ENCODE results near the gene PIGR. TPM values are rescaled to one million over a fixed set of nuclear protein-coding genes. Genes with fewer than 3 reads are reported as not detected.
A peak's percentile ranks its signal among the peaks of the same experiment; 100 is the strongest.

Gene PIGR
- 0.03 TPM in 1 of 2 replicates, not detected in the other for total RNA-seq (2014; rRNA removed; shearing (Covaris generic))

- Histone ChIP-seq H3K4me3 (ENCODE audit: insufficient read depth, low read depth, low read length) (no peak within 1 kb of the TSS), H3K27me3 (ENCODE audit: control insufficient read depth, insufficient read depth, low read length) (no peaks in the 10 kb centered on the region; the same call in 1 of the 2 replicates), H3K36me3 (replicated peaks; ENCODE audit: control insufficient read depth, insufficient read depth, low read length) (no peaks in the 10 kb centered on the region)
- no peak for DNase-seq
Measured at GRCh38 chr1:206946261-206946660, at the start of gene PIGR. TSS of gene PIGR (minus strand) at chr1:206946466. CDS start at chr1:206940531, 5,935 bp downstream.

DNA sequence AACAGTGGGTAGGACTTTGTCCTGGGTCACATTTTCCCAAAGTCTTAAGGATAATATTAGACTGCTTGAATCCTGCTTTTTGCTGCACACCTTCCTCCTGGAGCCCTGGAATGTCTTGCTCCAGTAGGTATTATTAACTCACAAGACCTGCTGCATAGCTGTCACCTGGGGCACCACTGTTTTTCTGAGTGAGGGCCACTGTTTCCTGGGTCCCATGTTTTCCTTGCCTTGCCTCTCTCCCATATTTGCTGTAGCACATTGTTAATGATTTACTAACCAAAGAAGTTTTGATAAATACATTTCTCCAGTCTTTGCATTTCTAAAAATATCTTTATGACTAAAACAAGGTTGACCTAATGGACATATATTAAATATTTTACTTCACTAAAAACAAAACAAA lies 46.5 kb upstream of the PIGR start:
- Histone ChIP-seq H3K27me3 (ENCODE audit: control insufficient read depth, insufficient read depth, low read length) (no peaks in the 10 kb centered on the region), H3K4me3 (ENCODE audit: insufficient read depth, low read depth, low read length) (no peak overlapping the region), H3K36me3 (replicated peaks; ENCODE audit: control insufficient read depth, insufficient read depth, low read length) (no peaks in the 10 kb centered on the region)
- no peak for DNase-seq

DNA sequence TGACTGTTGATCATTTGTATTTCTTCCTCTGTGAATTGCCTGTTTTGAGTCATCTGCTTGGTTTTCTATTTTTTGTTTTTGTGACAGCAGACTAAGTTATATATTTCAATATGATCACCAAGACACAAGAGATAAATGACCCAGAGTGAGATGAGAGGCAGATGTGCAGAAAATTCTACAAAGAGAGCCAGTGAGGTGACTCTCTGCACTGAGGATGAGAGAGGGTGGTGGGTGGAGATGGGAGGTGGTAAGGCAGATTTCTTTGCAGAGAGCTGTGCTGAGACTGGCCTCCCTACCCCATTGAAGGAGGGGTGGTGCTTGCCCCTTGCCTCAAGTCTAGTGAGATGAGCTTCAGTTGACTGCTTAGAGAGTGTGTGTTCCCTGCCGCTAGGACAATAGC lies 41.6 kb upstream of the PIGR start:
- no peaks in the 10 kb centered on the region; the same call in 1 of the 2 replicates for H3K27me3 ChIP-seq (ENCODE audit: control insufficient read depth, insufficient read depth, low read length)
- DNase-seq: no peak
- H3K4me3 ChIP-seq (ENCODE audit: insufficient read depth, low read depth, low read length): no peak overlapping the region

DNA sequence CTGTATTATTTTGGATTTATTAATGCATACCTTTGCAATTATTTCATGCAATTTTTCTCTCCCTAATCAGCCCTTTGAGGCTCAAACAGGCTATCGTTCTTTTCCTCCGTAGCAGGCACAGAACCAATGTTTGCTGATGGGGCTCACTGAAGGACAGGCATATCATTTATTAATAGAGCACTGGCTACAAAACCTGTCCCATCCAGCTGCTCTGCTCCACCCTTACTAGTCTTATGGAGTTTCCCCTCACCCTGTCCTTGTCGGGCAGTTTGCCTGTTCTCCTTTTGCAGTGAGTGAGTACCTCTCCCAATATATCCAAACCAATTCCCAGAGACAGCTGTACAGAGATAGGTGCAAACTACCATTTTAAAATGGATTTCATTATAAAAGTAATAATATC lies 40.6 kb upstream of the PIGR start:
- no peak for DNase-seq
- no peak overlapping the region for H3K4me3 ChIP-seq (ENCODE audit: insufficient read depth, low read depth, low read length)
- no peaks in the 10 kb centered on the region; the same call in 1 of the 2 replicates for H3K27me3 ChIP-seq (ENCODE audit: control insufficient read depth, insufficient read depth, low read length)
- H3K36me3 ChIP-seq (replicated peaks; ENCODE audit: control insufficient read depth, insufficient read depth, low read length): no peaks in the 10 kb centered on the region

More for the DNA sequence above, 41.6 kb upstream of the PIGR start:
- H3K36me3 ChIP-seq (replicated peaks; ENCODE audit: control insufficient read depth, insufficient read depth, low read length): no peaks in the 10 kb centered on the region

GRCh38 chr1:206986402-206986801 lies 40.1 kb upstream of the PIGR start:
- Histone ChIP-seq H3K27me3 (ENCODE audit: control insufficient read depth, insufficient read depth, low read length) (no peaks in the 10 kb centered on the region; the same call in 1 of the 2 replicates), H3K4me3 (ENCODE audit: insufficient read depth, low read depth, low read length) (no peak overlapping the region), H3K36me3 (replicated peaks; ENCODE audit: control insufficient read depth, insufficient read depth, low read length) (no peaks in the 10 kb centered on the region)
- no peak for DNase-seq

GRCh38 chr1:206985162-206985749 lies 39.0 kb upstream of the PIGR start:
- no peaks in the 10 kb centered on the region for H3K36me3 ChIP-seq (replicated peaks; ENCODE audit: control insufficient read depth, insufficient read depth, low read length)
- H3K27me3 ChIP-seq (ENCODE audit: control insufficient read depth, insufficient read depth, low read length): no peaks in the 10 kb centered on the region; the same call in 1 of the 2 replicates
- DNase-seq: peak; percentile 20
- H3K4me3 ChIP-seq (ENCODE audit: insufficient read depth, low read depth, low read length): no peak overlapping the region

- H3K36me3 ChIP-seq (replicated peaks; ENCODE audit: control insufficient read depth, insufficient read depth, low read length): no peaks in the 10 kb centered on the region
- peak; percentile 46 for DNase-seq
- H3K27me3 ChIP-seq (ENCODE audit: control insufficient read depth, insufficient read depth, low read length): no peaks in the 10 kb centered on the region; the same call in 1 of the 2 replicates
- H3K4me3 ChIP-seq (ENCODE audit: insufficient read depth, low read depth, low read length): no peak overlapping the region
Measured at GRCh38 chr1:206982216-206982615, 36.0 kb upstream of the PIGR start.

DNA sequence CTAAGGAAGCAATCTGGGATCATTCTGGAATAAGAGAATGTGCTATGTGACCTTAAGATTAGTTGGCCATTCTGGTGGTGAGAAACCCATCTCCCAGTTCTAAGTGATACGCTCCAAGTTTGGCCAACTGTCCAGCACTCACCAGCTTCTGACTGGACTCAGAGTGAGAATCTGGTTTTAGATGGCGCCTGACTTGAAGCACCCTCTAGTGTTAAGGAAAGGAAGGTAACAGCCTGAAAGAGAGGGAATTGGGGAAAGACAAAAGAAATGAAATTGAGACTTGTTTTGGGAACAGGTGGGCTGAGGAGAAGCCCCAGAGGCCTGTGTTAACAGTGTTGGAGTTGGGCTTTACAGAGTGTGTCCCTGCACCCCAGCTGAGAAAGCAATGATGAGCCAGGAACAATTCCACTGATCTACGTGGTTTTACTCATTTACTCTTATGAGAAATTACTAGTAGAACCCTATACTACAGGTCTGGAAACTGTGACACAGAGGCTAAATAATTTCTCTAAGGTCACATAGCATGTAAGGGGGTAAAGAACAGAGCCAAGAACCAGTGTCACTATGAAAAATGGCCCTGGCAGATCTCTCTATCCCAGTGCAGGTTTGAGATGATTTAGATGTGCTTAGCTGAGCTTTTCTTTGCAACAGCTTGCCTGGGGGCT lies 33.2 kb upstream of the PIGR start:
- no peak for DNase-seq
- H3K27me3 ChIP-seq (ENCODE audit: control insufficient read depth, insufficient read depth, low read length): no peaks in the 10 kb centered on the region; the same call in 1 of the 2 replicates
- no peak overlapping the region for H3K4me3 ChIP-seq (ENCODE audit: insufficient read depth, low read depth, low read length)
- no peaks in the 10 kb centered on the region for H3K36me3 ChIP-seq (replicated peaks; ENCODE audit: control insufficient read depth, insufficient read depth, low read length)

DNA sequence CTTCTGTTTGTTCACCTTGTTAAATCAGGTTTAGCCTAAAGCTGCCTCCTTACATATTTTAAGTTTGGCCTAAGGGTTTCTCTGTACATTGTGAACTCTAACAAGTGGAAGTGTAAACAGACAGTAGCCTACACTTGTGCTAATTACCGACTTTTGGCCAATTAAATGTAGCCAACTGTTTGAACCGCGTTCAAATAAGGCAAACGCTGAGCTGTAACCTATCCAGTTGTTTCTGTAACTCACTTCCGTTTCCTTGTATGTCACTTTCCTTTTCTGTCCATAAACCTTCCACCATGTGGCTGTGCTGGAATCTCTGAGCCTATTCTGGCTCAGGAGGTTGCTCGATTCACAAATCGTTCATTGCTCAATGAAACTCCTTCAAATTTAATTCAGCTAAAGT lies 32.0 kb upstream of the PIGR start:
- no peak for DNase-seq
- H3K36me3 ChIP-seq (replicated peaks; ENCODE audit: control insufficient read depth, insufficient read depth, low read length): no peaks in the 10 kb centered on the region
- H3K4me3 ChIP-seq (ENCODE audit: insufficient read depth, low read depth, low read length): no peak overlapping the region

GRCh38 chr1:206975306-206975705 lies 29.0 kb upstream of the PIGR start:
- Histone ChIP-seq H3K4me3 (ENCODE audit: insufficient read depth, low read depth, low read length) (no peak overlapping the region), H3K27me3 (ENCODE audit: control insufficient read depth, insufficient read depth, low read length) (no peaks in the 10 kb centered on the region), H3K36me3 (replicated peaks; ENCODE audit: control insufficient read depth, insufficient read depth, low read length) (no peaks in the 10 kb centered on the region)
- DNase-seq: no peak

More for the DNA sequence above, 32.0 kb upstream of the PIGR start:
- H3K27me3 ChIP-seq (ENCODE audit: control insufficient read depth, insufficient read depth, low read length): no peaks in the 10 kb centered on the region

GRCh38 chr1:206974140-206974539 lies 27.9 kb upstream of the PIGR start:
- Histone ChIP-seq H3K4me3 (ENCODE audit: insufficient read depth, low read depth, low read length) (no peak overlapping the region), H3K36me3 (replicated peaks; ENCODE audit: control insufficient read depth, insufficient read depth, low read length) (no peaks in the 10 kb centered on the region), H3K27me3 (ENCODE audit: control insufficient read depth, insufficient read depth, low read length) (no peaks in the 10 kb centered on the region)
- DNase-seq: no peak

- no peak for DNase-seq
- Histone ChIP-seq H3K4me3 (ENCODE audit: insufficient read depth, low read depth, low read length) (no peak overlapping the region), H3K27me3 (ENCODE audit: control insufficient read depth, insufficient read depth, low read length) (no peaks in the 10 kb centered on the region), H3K36me3 (replicated peaks; ENCODE audit: control insufficient read depth, insufficient read depth, low read length) (no peaks in the 10 kb centered on the region)
Measured at GRCh38 chr1:206972728-206973127, 26.5 kb upstream of the PIGR start.

- H3K4me3 ChIP-seq (ENCODE audit: insufficient read depth, low read depth, low read length): no peak overlapping the region
- H3K27me3 ChIP-seq (ENCODE audit: control insufficient read depth, insufficient read depth, low read length): no peaks in the 10 kb centered on the region
- DNase-seq: no peak
- H3K36me3 ChIP-seq (replicated peaks; ENCODE audit: control insufficient read depth, insufficient read depth, low read length): no peaks in the 10 kb centered on the region
Measured at GRCh38 chr1:206971029-206971655, 24.9 kb upstream of the PIGR start.

- H3K36me3 ChIP-seq (replicated peaks; ENCODE audit: control insufficient read depth, insufficient read depth, low read length): no peaks in the 10 kb centered on the region
- no peaks in the 10 kb centered on the region for H3K27me3 ChIP-seq (ENCODE audit: control insufficient read depth, insufficient read depth, low read length)
- DNase-seq: no peak
- no peak within 1 kb of the TSS for H3K4me3 ChIP-seq (ENCODE audit: insufficient read depth, low read depth, low read length)
Measured at GRCh38 chr1:206970446-206970845, 24.2 kb upstream of the PIGR start, which contains the start of gene FCAMR. TSS of gene FCAMR (minus strand) at chr1:206970460. CDS start at chr1:206970125, 335 bp downstream.

GRCh38 chr1:206969090-206969489 lies 22.8 kb upstream of the PIGR start:
- no peak overlapping the region for H3K4me3 ChIP-seq (ENCODE audit: insufficient read depth, low read depth, low read length)
- H3K27me3 ChIP-seq (ENCODE audit: control insufficient read depth, insufficient read depth, low read length): no peaks in the 10 kb centered on the region
- no peak for DNase-seq
- H3K36me3 ChIP-seq (replicated peaks; ENCODE audit: control insufficient read depth, insufficient read depth, low read length): no peaks in the 10 kb centered on the region

Data from H7 (cell line).